Gastrocnemius medialis (tissue), 4 donors: ENCODE data around the gene COBLL1. TPM values are rescaled to one million over a fixed set of nuclear protein-coding genes. Genes with fewer than 3 reads are reported as not detected.

Experiments used
- ATAC-seq, 2 donors: fragments of 150-250 bp; one replicate each; pipeline ENCODE4 v1.9.1; 2016
- DNase-seq, 2 donors: peaks; one replicate each; pipeline ENCODE4 v3.0.0-alpha.2; 2019
- H3K27ac ChIP-seq, 4 donors: fragments of 200-600 bp; sonication (generic); 1 replicate in 1 of 4; 2 replicates in 3 of 4; pipeline ENCODE4 v1.5.1; 2016 to 2018; ENCODE audit warnings: mild to moderate bottlenecking in 2 of 4, moderate library complexity in 1 of 4
- H3K27me3 ChIP-seq, 3 donors: fragments of 200-600 bp; sonication (generic) in 2 of 3; 1 replicate in 1 of 3; 2 replicates in 2 of 3; pipeline versions ENCODE4 v1.5.1 to v1.6.0; 2016 to 2019; ENCODE audit warnings: mild to moderate bottlenecking in 1 of 3, moderate library complexity in 1 of 3
- H3K36me3 ChIP-seq, 2 donors: fragments of 200-600 bp; sonication (generic) in 1 of 2; one replicate each; pipeline ENCODE4 v1.5.1; 2017 to 2018
- H3K4me1 ChIP-seq, 2 donors: fragments of 200-600 bp; sonication (generic) in 1 of 2; one replicate each; pipeline ENCODE4 v1.5.1; 2016 to 2017; ENCODE audit warnings: mild to moderate bottlenecking in 2 of 2
- H3K4me3 ChIP-seq, 4 donors: fragments of 200-600 bp; sonication (generic) in 3 of 4; 1 replicate in 1 of 4; 2 replicates in 3 of 4; pipeline ENCODE4 v1.5.1; 2016 to 2019; ENCODE audit warnings: mild to moderate bottlenecking in 2 of 4
- H3K9me3 ChIP-seq, 3 donors: fragments of 200-600 bp; sonication (generic) in 2 of 3; 1 replicate in 1 of 3; 2 replicates in 2 of 3; pipeline ENCODE4 v1.5.1; 2016 to 2019
- POLR2A ChIP-seq, 2 donors: fragments of 450-650 bp; IDR thresholded peaks; one replicate each; pipeline ENCODE4 v1.6.1; 2017; ENCODE audit warnings: antibody characterized with exemption in 2 of 2, mild to moderate bottlenecking in 2 of 2, moderate library complexity in 2 of 2
- in situ Hi-C, 4 donors: fragments of 200-750 bp; cut with MboI; loops; one replicate each; pipeline versions ENCODE4 v1.15.0 to v1.8.0; 2017; ENCODE audit warnings: low sequenced_read_pairs in 4 of 4
- intact Hi-C: fragments of 100-400 bp; cut with DNase I; formaldehyde crosslinking; loops from one replicate; pipeline ENCODE4 v1.15.1; 2023; ENCODE audit warnings: low total_unique reads
- total RNA-seq, 4 donors: library from RNA; depleted of rRNA; stranded (reverse); fragments of >200 nt; gene quantifications; one replicate each; pipeline versions ENCODE4 v1.1.0 to v1.2.3, GENCODE V29; 2016
- TF ChIP-seq, protein P1 (sequence below), 5 experiments: fragments of 450-650 bp in 3 of 5; fragments of 200-600 bp in 2 of 5; sonication (generic) in 2 of 5; IDR thresholded peaks in 4 of 5; conservative IDR thresholded peaks in 1 of 5; 1 replicate in 4 of 5; 2 replicates in 1 of 5; pipeline ENCODE4 v1.5.1; 2016 to 2019; ENCODE audit warnings: antibody characterized with exemption in 5 of 5, mild to moderate bottlenecking in 3 of 5, moderate library complexity in 3 of 5

Gene COBLL1, protein sequence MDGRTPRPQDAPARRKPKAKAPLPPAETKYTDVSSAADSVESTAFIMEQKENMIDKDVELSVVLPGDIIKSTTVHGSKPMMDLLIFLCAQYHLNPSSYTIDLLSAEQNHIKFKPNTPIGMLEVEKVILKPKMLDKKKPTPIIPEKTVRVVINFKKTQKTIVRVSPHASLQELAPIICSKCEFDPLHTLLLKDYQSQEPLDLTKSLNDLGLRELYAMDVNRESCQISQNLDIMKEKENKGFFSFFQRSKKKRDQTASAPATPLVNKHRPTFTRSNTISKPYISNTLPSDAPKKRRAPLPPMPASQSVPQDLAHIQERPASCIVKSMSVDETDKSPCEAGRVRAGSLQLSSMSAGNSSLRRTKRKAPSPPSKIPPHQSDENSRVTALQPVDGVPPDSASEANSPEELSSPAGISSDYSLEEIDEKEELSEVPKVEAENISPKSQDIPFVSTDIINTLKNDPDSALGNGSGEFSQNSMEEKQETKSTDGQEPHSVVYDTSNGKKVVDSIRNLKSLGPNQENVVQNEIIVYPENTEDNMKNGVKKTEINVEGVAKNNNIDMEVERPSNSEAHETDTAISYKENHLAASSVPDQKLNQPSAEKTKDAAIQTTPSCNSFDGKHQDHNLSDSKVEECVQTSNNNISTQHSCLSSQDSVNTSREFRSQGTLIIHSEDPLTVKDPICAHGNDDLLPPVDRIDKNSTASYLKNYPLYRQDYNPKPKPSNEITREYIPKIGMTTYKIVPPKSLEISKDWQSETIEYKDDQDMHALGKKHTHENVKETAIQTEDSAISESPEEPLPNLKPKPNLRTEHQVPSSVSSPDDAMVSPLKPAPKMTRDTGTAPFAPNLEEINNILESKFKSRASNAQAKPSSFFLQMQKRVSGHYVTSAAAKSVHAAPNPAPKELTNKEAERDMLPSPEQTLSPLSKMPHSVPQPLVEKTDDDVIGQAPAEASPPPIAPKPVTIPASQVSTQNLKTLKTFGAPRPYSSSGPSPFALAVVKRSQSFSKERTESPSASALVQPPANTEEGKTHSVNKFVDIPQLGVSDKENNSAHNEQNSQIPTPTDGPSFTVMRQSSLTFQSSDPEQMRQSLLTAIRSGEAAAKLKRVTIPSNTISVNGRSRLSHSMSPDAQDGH
- 1 to 10 TPM; 1.9 to 9.6 (median 4.0) TPM for total RNA-seq

DNA sequence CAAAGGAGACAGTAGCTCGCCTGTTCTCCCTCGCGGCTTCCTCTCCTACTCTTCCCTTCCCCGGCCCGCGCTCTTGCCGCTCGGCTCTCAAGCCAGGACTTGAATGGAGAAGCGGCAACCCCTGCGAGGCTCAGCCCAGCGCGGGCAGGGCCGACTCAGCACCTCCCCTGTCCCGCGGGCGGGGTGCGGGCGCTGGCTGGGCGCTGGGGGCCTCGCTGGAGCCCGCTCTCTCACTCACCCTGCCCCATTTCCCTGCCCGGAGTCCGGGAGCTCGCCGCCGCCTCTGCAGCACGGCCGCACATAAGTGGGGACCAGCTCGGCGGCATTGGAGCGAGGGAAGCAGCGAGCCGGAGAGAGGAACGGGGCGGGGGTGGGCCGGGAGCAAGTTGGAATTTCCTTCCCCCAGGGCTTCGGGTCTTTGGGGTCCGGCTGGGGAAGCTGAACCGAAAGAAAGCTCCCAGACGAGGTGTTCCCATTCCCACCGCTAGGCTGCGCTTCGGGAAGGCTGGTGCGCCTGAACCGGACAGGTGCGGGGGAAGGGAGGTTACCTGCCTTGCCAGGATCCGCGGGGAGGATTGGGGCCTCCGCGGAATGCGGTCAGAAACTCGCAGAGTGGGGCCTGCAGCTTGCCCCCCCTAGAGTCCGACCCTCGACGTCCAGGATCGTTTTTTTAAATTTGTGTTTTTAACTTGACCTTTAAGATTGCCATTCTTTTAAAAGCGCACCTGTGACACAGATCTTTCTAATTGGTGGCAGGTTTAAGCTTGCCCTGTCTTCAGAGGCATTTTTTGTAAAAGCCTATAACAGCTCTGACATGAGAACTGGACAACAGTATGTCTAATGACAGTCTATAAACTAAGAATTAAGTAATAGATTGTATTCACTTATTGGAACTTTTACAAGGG is at the start of gene COBLL1:
COBLL1 (minus strand) TSS at position 105 of the 905 bp plus-strand sequence. CDS start 627 bp downstream, outside the sequence.
- Histone ChIP-seq H3K4me3 (peak within 1 kb of the TSS; percentile 76 to 93 (median 84)), H3K9me3 (no peaks in the 10 kb centered on the region), H3K27me3 (no peaks in the 10 kb centered on the region), H3K27ac (peak within 1 kb of the TSS; percentile 76 to 92 (median 85)), H3K36me3 (no peaks in the 10 kb centered on the region), H3K4me1 (peaks cover 8 to 12% of the 10 kb centered on the region in 2 donors)
- peak; percentile 77 to 84 for ATAC-seq
- peak; percentile 48 to 54 for DNase-seq
- in situ Hi-C loops: loop anchor here in 1 of 4 donors (10.0 kb wide), 1 partner anchor 107 kb away; no protein-coding TSS in a partner anchor
- intact Hi-C loops: loop anchor here (5.0 kb wide), 2 partner anchors 65 to 105 kb away; no protein-coding TSS in a partner anchor
- TF ChIP-seq, protein P1, sequence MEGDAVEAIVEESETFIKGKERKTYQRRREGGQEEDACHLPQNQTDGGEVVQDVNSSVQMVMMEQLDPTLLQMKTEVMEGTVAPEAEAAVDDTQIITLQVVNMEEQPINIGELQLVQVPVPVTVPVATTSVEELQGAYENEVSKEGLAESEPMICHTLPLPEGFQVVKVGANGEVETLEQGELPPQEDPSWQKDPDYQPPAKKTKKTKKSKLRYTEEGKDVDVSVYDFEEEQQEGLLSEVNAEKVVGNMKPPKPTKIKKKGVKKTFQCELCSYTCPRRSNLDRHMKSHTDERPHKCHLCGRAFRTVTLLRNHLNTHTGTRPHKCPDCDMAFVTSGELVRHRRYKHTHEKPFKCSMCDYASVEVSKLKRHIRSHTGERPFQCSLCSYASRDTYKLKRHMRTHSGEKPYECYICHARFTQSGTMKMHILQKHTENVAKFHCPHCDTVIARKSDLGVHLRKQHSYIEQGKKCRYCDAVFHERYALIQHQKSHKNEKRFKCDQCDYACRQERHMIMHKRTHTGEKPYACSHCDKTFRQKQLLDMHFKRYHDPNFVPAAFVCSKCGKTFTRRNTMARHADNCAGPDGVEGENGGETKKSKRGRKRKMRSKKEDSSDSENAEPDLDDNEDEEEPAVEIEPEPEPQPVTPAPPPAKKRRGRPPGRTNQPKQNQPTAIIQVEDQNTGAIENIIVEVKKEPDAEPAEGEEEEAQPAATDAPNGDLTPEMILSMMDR (IDR thresholded peaks at IDR 0.05 in 4 of 5, conservative IDR thresholded peaks at IDR 0.05 in 1 of 5): peak; percentile 51 to 86 (median 79)
- no peak for TF ChIP-seq POLR2A (IDR thresholded peaks at IDR 0.05)

DNA sequence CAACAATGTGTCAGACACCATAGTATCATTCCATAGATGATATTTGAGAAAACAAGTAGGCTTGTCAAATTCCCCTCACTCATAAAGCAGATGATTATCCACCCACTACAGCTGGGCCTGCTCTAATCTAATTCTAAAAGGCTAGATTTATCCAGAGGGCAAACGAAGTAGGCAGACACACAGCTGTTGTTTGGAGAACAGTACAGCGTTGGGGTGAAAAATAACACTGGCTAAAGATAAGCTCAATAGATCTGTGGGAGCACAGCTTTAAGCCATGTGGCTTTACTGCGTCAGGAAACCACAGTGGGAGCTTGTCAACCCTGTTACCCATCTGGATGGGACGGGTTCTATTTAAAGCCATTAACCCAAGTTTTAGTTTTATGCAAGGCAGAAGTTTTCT is 48.9 kb upstream of the COBLL1 start:
- Histone ChIP-seq H3K27ac (no peak overlapping the region), H3K27me3 (no peaks in the 10 kb centered on the region), H3K4me3 (no peak overlapping the region), H3K9me3 (no peaks in the 10 kb centered on the region), H3K4me1 (no peaks in the 10 kb centered on the region), H3K36me3 (no peaks in the 10 kb centered on the region)
- DNase-seq (no peak), ATAC-seq (peak in 1 of 2 donors; percentile 24)
- TF ChIP-seq, protein P1 (IDR thresholded peaks at IDR 0.05 in 4 of 5, conservative IDR thresholded peaks at IDR 0.05 in 1 of 5): no peak
- TF ChIP-seq POLR2A (IDR thresholded peaks at IDR 0.05): no peak
- intact Hi-C loops: no loop called here
- in situ Hi-C loops: no loop called here

DNA sequence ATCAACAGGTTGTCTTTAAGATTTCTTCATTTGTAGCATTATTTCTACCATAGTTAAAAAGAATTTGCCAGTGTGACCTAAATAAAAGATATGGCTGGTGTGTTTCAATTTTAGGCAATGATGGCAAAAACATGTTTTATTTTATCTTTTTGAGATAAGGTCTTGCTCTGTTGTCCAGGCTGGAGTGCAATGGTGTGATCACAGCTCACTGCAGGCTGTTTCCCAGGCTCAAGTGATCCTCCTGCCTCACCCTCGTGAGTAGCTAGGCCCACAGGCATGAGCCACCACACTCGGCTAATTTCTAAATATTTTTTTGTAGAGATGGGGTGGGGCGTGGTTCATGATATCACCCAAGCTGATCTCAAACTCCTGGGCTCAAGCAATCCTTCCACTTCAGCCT is 47.0 kb upstream of the COBLL1 start:
- Histone ChIP-seq H3K36me3 (no peaks in the 10 kb centered on the region), H3K27ac (no peak overlapping the region), H3K4me3 (no peak overlapping the region), H3K9me3 (no peaks in the 10 kb centered on the region), H3K4me1 (no peaks in the 10 kb centered on the region), H3K27me3 (no peaks in the 10 kb centered on the region)
- in situ Hi-C loops: no loop called here
- TF ChIP-seq, protein P1 (IDR thresholded peaks at IDR 0.05 in 4 of 5, conservative IDR thresholded peaks at IDR 0.05 in 1 of 5): no peak
- TF ChIP-seq POLR2A (IDR thresholded peaks at IDR 0.05): no peak
- DNase-seq (no peak), ATAC-seq (no peak)
- intact Hi-C loops: no loop called here
